Ovary (tissue), 3 donors: ENCODE data around the gene CLASP1.

Experiments used
- POLR2A ChIP-seq: fragments of 450-650 bp; IDR thresholded peaks from one replicate; pipeline ENCODE4 v1.6.1; 2017; ENCODE audit warnings: antibody characterized with exemption, mild to moderate bottlenecking, moderate library complexity
- TF ChIP-seq, protein P1 (sequence below), 3 donors: fragments of 450-650 bp in 2 of 3; fragments of 200-600 bp in 1 of 3; IDR thresholded peaks; one replicate each; pipeline versions ENCODE4 v1.5.1 to v1.8.0; 2016 to 2022; ENCODE audit warnings: antibody characterized with exemption in 3 of 3, mild to moderate bottlenecking in 1 of 3
- donor health status: DM: no; HTN: no; CAD: no.

DNA sequence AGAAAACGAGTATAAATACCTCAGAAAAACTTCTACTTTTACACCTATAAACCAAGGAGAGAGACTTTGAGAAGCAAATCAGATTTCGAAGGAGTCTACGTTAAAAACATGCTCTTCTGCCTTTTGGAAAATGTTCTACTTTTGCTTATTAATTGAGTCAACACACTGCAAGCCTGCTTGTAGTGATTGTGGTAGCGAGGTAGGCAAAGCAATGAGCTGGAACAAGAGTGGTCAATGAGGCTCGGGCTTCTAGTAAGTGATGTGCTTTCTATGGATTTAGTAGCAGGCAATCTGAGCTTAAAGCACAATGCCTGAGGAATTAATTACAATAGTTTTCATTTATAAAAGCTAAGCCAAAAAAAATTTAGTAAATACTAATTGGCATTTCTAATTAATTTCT is 260.9 kb downstream of the CLASP1 start:
- TF ChIP-seq, protein P1, sequence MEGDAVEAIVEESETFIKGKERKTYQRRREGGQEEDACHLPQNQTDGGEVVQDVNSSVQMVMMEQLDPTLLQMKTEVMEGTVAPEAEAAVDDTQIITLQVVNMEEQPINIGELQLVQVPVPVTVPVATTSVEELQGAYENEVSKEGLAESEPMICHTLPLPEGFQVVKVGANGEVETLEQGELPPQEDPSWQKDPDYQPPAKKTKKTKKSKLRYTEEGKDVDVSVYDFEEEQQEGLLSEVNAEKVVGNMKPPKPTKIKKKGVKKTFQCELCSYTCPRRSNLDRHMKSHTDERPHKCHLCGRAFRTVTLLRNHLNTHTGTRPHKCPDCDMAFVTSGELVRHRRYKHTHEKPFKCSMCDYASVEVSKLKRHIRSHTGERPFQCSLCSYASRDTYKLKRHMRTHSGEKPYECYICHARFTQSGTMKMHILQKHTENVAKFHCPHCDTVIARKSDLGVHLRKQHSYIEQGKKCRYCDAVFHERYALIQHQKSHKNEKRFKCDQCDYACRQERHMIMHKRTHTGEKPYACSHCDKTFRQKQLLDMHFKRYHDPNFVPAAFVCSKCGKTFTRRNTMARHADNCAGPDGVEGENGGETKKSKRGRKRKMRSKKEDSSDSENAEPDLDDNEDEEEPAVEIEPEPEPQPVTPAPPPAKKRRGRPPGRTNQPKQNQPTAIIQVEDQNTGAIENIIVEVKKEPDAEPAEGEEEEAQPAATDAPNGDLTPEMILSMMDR (IDR thresholded peaks at IDR 0.05), result no peak
- no peak for TF ChIP-seq POLR2A
